GM23338 (cell line): ENCODE results near the gene ZCWPW2.

Experiments used
- CREB1 ChIP-seq: fragments of 250-450 bp; sonication (Bioruptor Pico); IDR thresholded peaks from 2 replicates; pipeline ENCODE4 v1.5.0; 2020; ENCODE audit warnings: low read depth, mild to moderate bottlenecking, moderate library complexity
- EZH2 ChIP-seq: fragments of 200-600 bp; sonication (generic); IDR thresholded peaks from one replicate; pipeline ENCODE4 v1.8.0; 2017; ENCODE audit warnings: antibody characterized with exemption, mild to moderate bottlenecking, low read depth; ENCODE audit not compliant: unreplicated experiment
- EZH2phosphoT487 ChIP-seq: fragments of 200-600 bp; sonication (generic); IDR thresholded peaks from one replicate; pipeline ENCODE4 v1.8.1; 2018; ENCODE audit warnings: antibody characterized with exemption; ENCODE audit not compliant: unreplicated experiment
- JUNB ChIP-seq: IDR thresholded peaks from one replicate; pipeline ENCODE4 v1.6.1; 2016; ENCODE audit warnings: antibody characterized with exemption; ENCODE audit not compliant: unreplicated experiment
- NANOG ChIP-seq: IDR thresholded peaks from 2 replicates; pipeline ENCODE4 v1.6.1; 2016; ENCODE audit warnings: antibody characterized with exemption, borderline replicate concordance
- POLR2AphosphoS5 ChIP-seq: IDR thresholded peaks from 2 replicates; pipeline ENCODE4 v1.6.1; 2016; ENCODE audit warnings: antibody characterized with exemption, low read depth
- STAT1 ChIP-seq: IDR thresholded peaks from one replicate; pipeline ENCODE4 v1.6.1; 2016; ENCODE audit warnings: antibody characterized with exemption; ENCODE audit not compliant: unreplicated experiment
- ZNF114 ChIP-seq: fragments of 250-450 bp; sonication (Bioruptor Pico); IDR thresholded peaks from 2 replicates; pipeline ENCODE4 v1.5.0; 2020; ENCODE audit warnings: mild to moderate bottlenecking, moderate library complexity
- ZNF331 ChIP-seq: fragments of 250-450 bp; sonication (Bioruptor Pico); IDR thresholded peaks from 2 replicates; pipeline ENCODE4 v1.5.0; 2020; ENCODE audit warnings: low read depth, mild to moderate bottlenecking, moderate library complexity
- TF ChIP-seq, protein P1 (sequence below), 2 experiments: fragments of 200-600 bp in 1 of 2; sonication (generic) in 1 of 2; conservative IDR thresholded peaks; 2 replicates each; pipeline versions ENCODE4 v1.5.1 to v1.6.1; 2016 to 2017; ENCODE audit warnings: antibody characterized with exemption in 2 of 2, low read depth in 2 of 2, mild to moderate bottlenecking in 2 of 2, moderate library complexity in 1 of 2
- TF ChIP-seq, protein P2 (sequence below): IDR thresholded peaks from one replicate; pipeline ENCODE4 v1.6.1; 2018; ENCODE audit warnings: antibody characterized with exemption; ENCODE audit not compliant: unreplicated experiment
- TF ChIP-seq, protein P3 (sequence below): IDR thresholded peaks from 2 replicates; pipeline ENCODE4 v1.6.1; 2016; ENCODE audit warnings: antibody characterized with exemption

DNA sequence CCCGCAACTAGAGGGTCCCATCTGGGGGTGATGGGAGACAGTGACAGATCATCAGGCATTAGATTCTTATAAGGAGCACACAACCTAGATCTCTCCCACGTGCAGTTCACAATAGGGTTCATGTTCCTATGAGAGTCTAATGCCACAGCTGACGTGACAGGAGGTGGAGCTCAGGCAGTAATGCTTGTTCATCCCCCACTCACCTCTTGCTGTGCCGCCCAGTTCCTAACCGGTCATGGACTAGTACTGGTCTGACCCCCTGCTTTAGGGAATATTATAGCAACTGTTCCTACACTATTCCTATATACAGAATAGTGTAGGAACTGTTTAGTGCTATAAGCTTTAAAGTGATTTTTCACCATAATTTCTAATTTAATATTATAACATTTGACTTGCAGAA is 128.2 kb downstream of the ZCWPW2 start:
- TF ChIP-seq, protein P1, sequence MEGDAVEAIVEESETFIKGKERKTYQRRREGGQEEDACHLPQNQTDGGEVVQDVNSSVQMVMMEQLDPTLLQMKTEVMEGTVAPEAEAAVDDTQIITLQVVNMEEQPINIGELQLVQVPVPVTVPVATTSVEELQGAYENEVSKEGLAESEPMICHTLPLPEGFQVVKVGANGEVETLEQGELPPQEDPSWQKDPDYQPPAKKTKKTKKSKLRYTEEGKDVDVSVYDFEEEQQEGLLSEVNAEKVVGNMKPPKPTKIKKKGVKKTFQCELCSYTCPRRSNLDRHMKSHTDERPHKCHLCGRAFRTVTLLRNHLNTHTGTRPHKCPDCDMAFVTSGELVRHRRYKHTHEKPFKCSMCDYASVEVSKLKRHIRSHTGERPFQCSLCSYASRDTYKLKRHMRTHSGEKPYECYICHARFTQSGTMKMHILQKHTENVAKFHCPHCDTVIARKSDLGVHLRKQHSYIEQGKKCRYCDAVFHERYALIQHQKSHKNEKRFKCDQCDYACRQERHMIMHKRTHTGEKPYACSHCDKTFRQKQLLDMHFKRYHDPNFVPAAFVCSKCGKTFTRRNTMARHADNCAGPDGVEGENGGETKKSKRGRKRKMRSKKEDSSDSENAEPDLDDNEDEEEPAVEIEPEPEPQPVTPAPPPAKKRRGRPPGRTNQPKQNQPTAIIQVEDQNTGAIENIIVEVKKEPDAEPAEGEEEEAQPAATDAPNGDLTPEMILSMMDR (conservative IDR thresholded peaks at IDR 0.05; ENCODE audit: low read depth in 2 of 2), result no peak
- no peak for TF ChIP-seq EZH2phosphoT487
- TF ChIP-seq EZH2, result no peak
- no peak for TF ChIP-seq POLR2AphosphoS5
- TF ChIP-seq STAT1, result no peak
- TF ChIP-seq, protein P2, sequence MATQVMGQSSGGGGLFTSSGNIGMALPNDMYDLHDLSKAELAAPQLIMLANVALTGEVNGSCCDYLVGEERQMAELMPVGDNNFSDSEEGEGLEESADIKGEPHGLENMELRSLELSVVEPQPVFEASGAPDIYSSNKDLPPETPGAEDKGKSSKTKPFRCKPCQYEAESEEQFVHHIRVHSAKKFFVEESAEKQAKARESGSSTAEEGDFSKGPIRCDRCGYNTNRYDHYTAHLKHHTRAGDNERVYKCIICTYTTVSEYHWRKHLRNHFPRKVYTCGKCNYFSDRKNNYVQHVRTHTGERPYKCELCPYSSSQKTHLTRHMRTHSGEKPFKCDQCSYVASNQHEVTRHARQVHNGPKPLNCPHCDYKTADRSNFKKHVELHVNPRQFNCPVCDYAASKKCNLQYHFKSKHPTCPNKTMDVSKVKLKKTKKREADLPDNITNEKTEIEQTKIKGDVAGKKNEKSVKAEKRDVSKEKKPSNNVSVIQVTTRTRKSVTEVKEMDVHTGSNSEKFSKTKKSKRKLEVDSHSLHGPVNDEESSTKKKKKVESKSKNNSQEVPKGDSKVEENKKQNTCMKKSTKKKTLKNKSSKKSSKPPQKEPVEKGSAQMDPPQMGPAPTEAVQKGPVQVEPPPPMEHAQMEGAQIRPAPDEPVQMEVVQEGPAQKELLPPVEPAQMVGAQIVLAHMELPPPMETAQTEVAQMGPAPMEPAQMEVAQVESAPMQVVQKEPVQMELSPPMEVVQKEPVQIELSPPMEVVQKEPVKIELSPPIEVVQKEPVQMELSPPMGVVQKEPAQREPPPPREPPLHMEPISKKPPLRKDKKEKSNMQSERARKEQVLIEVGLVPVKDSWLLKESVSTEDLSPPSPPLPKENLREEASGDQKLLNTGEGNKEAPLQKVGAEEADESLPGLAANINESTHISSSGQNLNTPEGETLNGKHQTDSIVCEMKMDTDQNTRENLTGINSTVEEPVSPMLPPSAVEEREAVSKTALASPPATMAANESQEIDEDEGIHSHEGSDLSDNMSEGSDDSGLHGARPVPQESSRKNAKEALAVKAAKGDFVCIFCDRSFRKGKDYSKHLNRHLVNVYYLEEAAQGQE, result no peak
- no peak for TF ChIP-seq CREB1 (CRISPR knock-in tag)
- TF ChIP-seq JUNB, result no peak
- no peak for TF ChIP-seq NANOG
- TF ChIP-seq ZNF331, result no peak
- TF ChIP-seq ZNF114 (CRISPR knock-in tag), result no peak
- TF ChIP-seq, protein P3, sequence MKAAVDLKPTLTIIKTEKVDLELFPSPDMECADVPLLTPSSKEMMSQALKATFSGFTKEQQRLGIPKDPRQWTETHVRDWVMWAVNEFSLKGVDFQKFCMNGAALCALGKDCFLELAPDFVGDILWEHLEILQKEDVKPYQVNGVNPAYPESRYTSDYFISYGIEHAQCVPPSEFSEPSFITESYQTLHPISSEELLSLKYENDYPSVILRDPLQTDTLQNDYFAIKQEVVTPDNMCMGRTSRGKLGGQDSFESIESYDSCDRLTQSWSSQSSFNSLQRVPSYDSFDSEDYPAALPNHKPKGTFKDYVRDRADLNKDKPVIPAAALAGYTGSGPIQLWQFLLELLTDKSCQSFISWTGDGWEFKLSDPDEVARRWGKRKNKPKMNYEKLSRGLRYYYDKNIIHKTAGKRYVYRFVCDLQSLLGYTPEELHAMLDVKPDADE, result no peak
